ENCODE results near the gene RFX1.

- TF ChIP-seq CTCF (IDR thresholded peaks at IDR 0.05; ENCODE audit: poor library complexity, severe bottlenecking) = no peak
- no peak for TF ChIP-seq TAF1 (IDR thresholded peaks at IDR 0.05; ENCODE audit: low read depth)
- no peak for TF ChIP-seq RAD21 (conservative IDR thresholded peaks at IDR 0.05)
- no peak for TF ChIP-seq EZH2 (IDR thresholded peaks at IDR 0.05; ENCODE audit: borderline replicate concordance, insufficient read depth, low read length, poor library complexity, severe bottlenecking)
These were observed 48.0 kb upstream of the RFX1 start for GRCh38 chr19:14054099-14054498.

Measured in neural cell (in vitro differentiated cells).